Vagina (tissue), 2 donors: ENCODE measurements around the gene DGLUCY. TPM values are rescaled to one million over a fixed set of nuclear protein-coding genes. Genes with fewer than 3 reads are reported as not detected.

Source experiments
- DNase-seq, 2 donors: peaks; one replicate each; pipeline ENCODE4 v3.0.0-alpha.2; 2017; ENCODE audit errors: extremely low spot score in 2 of 2
- H3K27ac ChIP-seq: fragments of 200-600 bp; sonication (generic); one replicate; pipeline ENCODE4 v1.5.1; 2019
- H3K27me3 ChIP-seq: fragments of 200-600 bp; sonication (generic); one replicate; pipeline ENCODE4 v1.5.1; 2019
- H3K36me3 ChIP-seq, 2 donors: fragments of 200-600 bp; sonication (generic); one replicate each; pipeline ENCODE4 v1.5.1; 2017 to 2019
- H3K4me1 ChIP-seq: fragments of 200-600 bp; sonication (generic); one replicate; pipeline ENCODE4 v1.5.1; 2019
- H3K4me3 ChIP-seq, 2 donors: fragments of 200-600 bp; sonication (generic); 1 replicate in 1 of 2; 2 replicates in 1 of 2; pipeline ENCODE4 v1.5.1; 2016 to 2019
- H3K9me3 ChIP-seq: fragments of 200-600 bp; sonication (generic); one replicate; pipeline ENCODE4 v1.5.1; 2019
- POLR2A ChIP-seq, 2 donors: fragments of 450-650 bp; IDR thresholded peaks; one replicate each; pipeline ENCODE4 v1.6.1; 2017; ENCODE audit warnings: antibody characterized with exemption in 2 of 2, mild to moderate bottlenecking in 2 of 2, moderate library complexity in 2 of 2
- POLR2AphosphoS5 ChIP-seq, 2 donors: sonication (generic); formaldehyde crosslinking; IDR thresholded peaks; one replicate each; pipeline ENCODE4 v1.9.0; 2017; ENCODE audit warnings: antibody characterized with exemption in 2 of 2, mild to moderate bottlenecking in 2 of 2, low read depth in 1 of 2; ENCODE audit not compliant: insufficient read depth in 1 of 2
- intact Hi-C: fragments of 100-400 bp; cut with DNase I; formaldehyde crosslinking; loops from one replicate; pipeline ENCODE4 v1.15.1; 2023
- total RNA-seq: library from RNA; depleted of rRNA; stranded (reverse); fragments of >200 nt; gene quantifications from one replicate; pipeline ENCODE4 v1.2.3, GENCODE V29; 2016
- TF ChIP-seq, protein P1 (sequence below), 3 experiments: fragments of 450-650 bp in 2 of 3; fragments of 200-600 bp in 1 of 3; sonication (generic) in 1 of 3; IDR thresholded peaks; one replicate each; pipeline ENCODE4 v1.5.1; 2017 to 2019; ENCODE audit warnings: antibody characterized with exemption in 3 of 3, mild to moderate bottlenecking in 2 of 3, moderate library complexity in 2 of 3

The DGLUCY gene
- total RNA-seq, 1 donor from 2014 or later: 57.0 TPM

DNA sequence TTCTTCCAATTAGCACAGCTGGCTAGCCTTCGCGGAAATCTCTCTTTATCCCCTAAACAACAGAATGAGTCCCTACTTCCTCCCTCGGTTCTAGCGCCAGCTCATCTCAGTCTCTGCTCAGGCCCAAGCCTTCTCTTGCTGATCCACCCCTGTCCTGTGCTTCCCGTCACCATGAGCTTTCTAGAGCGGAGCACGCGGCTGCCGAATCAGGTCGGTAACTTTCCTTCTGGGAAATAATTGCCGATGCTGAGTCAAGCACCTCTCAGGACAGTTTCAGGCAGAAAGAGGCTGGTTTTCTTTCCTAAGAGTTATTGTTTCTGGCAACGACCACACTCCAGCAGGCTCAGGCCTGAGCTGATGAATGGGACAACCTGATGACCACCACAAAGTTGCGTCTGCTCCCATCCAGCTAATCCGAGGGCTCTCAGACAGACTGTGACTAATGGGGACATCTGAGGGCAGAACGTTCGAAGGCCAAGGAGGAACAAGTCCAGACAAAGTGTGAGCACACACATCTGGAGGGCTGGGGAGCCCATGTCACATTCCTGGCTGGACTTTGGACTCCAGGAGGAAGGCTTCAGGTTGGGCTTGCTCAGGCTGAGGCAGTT is 144.2 kb downstream of the DGLUCY start:
- Histone ChIP-seq H3K36me3 (no peaks in the 10 kb centered on the region), H3K4me3 (no peak overlapping the region), H3K27me3 (no peaks in the 10 kb centered on the region), H3K27ac (no peak overlapping the region), H3K9me3 (no peaks in the 10 kb centered on the region), H3K4me1 (peaks cover 22% of the 10 kb centered on the region)
- DNase-seq: peak in 1 of 2 donors; percentile 95
- intact Hi-C loops: no loop called here
- peak; percentile 33 to 75 for TF ChIP-seq POLR2AphosphoS5 (IDR thresholded peaks at IDR 0.05; ENCODE audit: insufficient read depth in 1 of 2, low read depth in 1 of 2)
- TF ChIP-seq, protein P1, sequence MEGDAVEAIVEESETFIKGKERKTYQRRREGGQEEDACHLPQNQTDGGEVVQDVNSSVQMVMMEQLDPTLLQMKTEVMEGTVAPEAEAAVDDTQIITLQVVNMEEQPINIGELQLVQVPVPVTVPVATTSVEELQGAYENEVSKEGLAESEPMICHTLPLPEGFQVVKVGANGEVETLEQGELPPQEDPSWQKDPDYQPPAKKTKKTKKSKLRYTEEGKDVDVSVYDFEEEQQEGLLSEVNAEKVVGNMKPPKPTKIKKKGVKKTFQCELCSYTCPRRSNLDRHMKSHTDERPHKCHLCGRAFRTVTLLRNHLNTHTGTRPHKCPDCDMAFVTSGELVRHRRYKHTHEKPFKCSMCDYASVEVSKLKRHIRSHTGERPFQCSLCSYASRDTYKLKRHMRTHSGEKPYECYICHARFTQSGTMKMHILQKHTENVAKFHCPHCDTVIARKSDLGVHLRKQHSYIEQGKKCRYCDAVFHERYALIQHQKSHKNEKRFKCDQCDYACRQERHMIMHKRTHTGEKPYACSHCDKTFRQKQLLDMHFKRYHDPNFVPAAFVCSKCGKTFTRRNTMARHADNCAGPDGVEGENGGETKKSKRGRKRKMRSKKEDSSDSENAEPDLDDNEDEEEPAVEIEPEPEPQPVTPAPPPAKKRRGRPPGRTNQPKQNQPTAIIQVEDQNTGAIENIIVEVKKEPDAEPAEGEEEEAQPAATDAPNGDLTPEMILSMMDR (IDR thresholded peaks at IDR 0.05): no peak

DNA sequence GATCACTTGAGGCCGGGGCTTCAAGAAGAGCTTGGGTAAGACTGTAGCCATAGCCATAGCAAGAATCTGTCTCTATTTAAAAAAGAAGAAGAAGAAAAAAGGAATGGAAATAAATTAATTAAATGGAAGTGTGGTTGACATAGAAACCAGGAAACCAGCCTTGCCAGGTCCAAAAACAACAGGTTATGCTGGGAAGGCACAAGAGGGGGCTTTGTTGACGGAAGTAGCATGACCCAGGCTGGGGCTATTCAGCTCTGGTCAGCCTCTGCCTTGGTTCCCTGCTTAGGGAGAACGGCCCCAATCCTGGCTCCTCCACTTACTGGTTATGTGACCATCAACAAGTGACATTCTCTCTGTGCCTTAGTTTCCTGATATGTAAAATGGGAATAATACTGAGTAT is 145.0 kb downstream of the DGLUCY start:
- Histone ChIP-seq H3K36me3 (no peaks in the 10 kb centered on the region), H3K27me3 (no peaks in the 10 kb centered on the region), H3K27ac (no peak overlapping the region), H3K4me1 (peaks cover 23% of the 10 kb centered on the region), H3K4me3 (no peak overlapping the region), H3K9me3 (no peaks in the 10 kb centered on the region)
- no peak for DNase-seq
- TF ChIP-seq POLR2AphosphoS5 (IDR thresholded peaks at IDR 0.05; ENCODE audit: insufficient read depth in 1 of 2, low read depth in 1 of 2): no peak
- TF ChIP-seq, protein P1 (IDR thresholded peaks at IDR 0.05): no peak
- no peak for TF ChIP-seq POLR2A (IDR thresholded peaks at IDR 0.05)
- intact Hi-C loops: no loop called here

DNA sequence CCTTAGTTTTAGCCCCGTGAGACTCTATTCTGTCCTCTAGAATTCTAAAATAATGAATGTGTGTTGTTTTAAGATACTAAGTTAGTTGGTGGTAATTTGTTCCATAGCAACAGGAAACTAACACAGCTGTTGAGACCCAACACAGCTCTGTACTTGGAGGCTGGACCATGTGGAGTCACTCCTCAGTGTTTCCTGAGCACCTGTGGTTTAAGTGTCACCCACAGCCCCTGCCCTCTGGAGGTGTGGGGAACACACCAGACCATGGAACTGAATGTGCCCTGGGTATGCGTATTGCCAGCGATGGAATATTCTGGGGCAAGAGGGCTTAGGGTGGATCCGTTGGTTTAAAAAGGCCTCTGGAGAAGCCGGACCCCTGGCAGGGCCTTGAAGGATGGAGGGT is 147.2 kb downstream of the DGLUCY start:
- intact Hi-C loops: no loop called here
- Histone ChIP-seq H3K27me3 (no peaks in the 10 kb centered on the region), H3K4me1 (peaks cover 39% of the 10 kb centered on the region), H3K4me3 (no peak overlapping the region), H3K9me3 (no peaks in the 10 kb centered on the region), H3K27ac (no peak overlapping the region), H3K36me3 (no peaks in the 10 kb centered on the region)
- TF ChIP-seq POLR2A (IDR thresholded peaks at IDR 0.05) (no peak), POLR2AphosphoS5 (IDR thresholded peaks at IDR 0.05; ENCODE audit: insufficient read depth in 1 of 2, low read depth in 1 of 2) (no peak)
- TF ChIP-seq, protein P1 (IDR thresholded peaks at IDR 0.05): no peak
- no peak for DNase-seq

DNA sequence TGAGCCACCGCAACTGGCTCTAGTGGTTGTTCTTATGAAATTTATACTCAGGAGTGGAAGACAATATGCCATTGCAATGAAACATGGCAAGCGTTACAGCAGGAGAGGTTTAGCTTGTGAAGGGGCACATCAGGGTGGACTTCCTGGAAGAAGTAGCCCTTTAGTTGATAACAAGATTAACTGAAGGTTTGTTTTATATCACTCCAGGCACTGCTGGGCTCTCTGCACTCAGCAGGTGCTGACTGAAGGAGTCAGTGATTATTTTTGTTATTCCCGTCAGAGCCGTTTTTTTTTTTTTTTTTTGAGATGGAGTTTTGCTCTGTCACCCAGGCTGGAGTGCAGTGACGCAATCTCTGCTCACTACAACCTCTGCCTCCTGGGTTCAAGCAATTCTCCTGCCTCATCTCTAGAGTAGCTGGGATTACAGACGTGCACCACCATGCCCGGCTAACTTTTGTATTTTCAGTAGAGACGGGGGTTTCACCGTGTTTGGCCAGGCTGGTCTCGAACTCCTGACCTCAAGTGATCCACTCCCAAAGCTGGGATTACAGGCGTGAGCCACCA is 148.2 kb downstream of the DGLUCY start:
- Histone ChIP-seq H3K27ac (no peak overlapping the region), H3K4me3 (no peak overlapping the region), H3K27me3 (no peaks in the 10 kb centered on the region), H3K9me3 (no peaks in the 10 kb centered on the region), H3K4me1 (peaks cover 35% of the 10 kb centered on the region), H3K36me3 (no peaks in the 10 kb centered on the region)
- intact Hi-C loops: no loop called here
- TF ChIP-seq POLR2AphosphoS5 (IDR thresholded peaks at IDR 0.05; ENCODE audit: insufficient read depth in 1 of 2, low read depth in 1 of 2): no peak
- TF ChIP-seq POLR2A (IDR thresholded peaks at IDR 0.05): no peak
- no peak for DNase-seq

DNA sequence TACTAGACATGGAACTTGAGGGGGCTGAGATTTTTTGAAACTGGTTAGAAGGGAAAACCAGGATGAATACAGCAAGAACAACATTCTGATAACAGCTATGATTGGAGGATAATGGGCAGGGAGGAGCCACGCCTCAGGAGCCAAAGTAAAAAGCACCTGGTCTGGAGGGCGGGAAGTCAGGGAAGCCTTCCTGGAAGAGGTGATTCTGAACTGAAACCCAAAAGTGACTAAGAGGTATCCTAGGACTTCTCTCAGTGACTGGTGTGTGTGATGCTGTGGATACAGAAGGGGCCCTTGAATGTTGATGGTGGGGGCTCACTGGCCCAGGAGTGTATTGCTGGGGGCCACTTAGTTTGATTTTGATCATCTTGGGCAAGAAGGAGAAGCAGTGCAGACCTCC is 149.5 kb downstream of the DGLUCY start:
- no peaks in the 10 kb centered on the region for H3K36me3 ChIP-seq
- intact Hi-C loops: no loop called here
- no peak for DNase-seq
- no peaks in the 10 kb centered on the region for H3K27me3 ChIP-seq
- H3K27ac ChIP-seq: no peak overlapping the region
- peaks cover 25% of the 10 kb centered on the region for H3K4me1 ChIP-seq
- no peaks in the 10 kb centered on the region for H3K9me3 ChIP-seq
- TF ChIP-seq, protein P1 (IDR thresholded peaks at IDR 0.05): no peak
- TF ChIP-seq POLR2AphosphoS5 (IDR thresholded peaks at IDR 0.05; ENCODE audit: insufficient read depth in 1 of 2, low read depth in 1 of 2) (no peak), POLR2A (IDR thresholded peaks at IDR 0.05) (no peak)
- H3K4me3 ChIP-seq: peak overlapping the region; percentile 46 to 47
